OCI-M2 (cell line): Measurements from ENCODE around the gene FBXO21.
"Not testable (repeated sequence)": the region's sequence is repeated elsewhere in the genome, so short reads cannot be mapped to it uniquely, and the experiment has no call there.

Experiments
- DNase-seq: peaks from one replicate; lab custom pipeline; 2025; ENCODE audit not compliant: unreplicated experiment; lab: John Stamatoyannopoulos, UW

FBXO21 gene

DNA sequence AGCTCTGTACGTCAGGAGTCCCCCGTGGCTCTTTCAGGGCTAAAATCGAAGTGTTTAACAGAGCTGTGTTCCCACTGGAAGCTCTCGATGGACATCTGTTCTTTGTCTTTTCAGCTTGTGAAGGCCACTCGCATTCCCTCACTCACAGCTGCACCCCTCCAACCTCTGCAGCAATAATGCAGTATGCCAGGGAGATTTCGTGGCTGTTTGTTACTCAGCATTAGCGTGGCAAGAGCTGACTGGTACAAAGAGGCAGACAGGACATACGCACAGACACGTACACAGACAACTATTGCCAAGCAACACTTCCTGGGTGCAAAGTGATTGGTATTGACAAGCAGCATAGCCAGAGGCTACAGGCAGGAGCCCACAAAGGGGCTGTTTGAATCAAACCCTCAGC, 11.8 kb upstream of the FBXO21 start:
- no peak for DNase-seq

DNA sequence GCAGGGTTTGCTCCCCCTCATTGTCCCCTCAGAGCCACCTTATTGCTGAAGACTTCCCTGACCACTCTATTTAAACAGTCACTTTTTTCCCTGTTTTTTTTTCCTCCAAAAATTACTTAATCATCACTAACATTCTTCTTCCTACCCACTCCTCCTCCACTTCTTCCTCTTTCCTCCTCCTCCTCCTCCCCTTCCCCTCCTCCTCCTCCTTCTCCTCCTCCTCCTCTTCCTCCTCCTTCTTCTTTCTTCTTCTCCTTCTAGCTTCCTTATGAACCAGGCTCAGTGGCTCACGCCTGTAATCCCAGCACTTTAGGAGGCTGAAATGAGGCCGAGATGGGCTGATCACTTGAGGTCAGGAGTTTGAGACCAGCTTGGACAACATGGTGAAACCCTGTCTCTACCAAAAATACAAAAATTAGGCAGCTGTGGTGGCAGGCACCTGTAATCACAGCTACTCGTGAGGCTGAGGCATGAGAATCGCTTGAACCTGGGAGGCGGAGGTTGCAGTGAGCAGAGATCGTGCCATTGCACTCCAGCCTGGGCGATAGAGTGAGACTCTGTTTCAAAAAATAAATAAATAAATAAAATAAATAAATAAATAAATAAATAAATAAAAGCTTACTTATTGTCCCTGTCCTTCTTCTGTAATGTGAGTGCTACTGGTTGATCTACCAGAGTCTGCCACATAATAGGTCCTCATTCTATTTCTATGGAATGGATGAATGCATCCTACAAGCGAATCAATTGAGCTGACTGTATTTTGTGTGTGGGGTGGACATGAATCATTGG, 9.9 kb upstream of the FBXO21 start:
- not testable (repeated sequence) for DNase-seq

DNA sequence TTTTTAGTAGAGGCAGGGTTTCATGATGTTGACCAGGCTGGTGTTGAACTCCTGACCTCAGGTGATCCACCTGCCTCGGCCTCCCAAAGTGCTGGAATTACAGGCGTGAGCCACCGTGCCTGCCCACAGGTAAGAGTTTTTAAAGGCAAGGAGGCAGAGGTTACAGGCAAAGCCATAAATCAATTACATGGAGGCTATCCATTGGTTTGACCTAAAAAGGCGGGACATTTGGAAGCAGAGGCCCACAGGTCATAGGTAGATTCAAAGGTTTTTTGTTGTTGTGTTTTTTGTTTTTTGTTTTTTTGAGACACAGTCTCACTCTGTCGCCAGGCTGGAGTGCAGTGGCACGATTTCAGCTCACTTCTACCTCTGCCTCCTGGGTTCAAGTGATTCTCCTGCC, 6.1 kb upstream of the FBXO21 start:
- not testable (repeated sequence) for DNase-seq

DNA sequence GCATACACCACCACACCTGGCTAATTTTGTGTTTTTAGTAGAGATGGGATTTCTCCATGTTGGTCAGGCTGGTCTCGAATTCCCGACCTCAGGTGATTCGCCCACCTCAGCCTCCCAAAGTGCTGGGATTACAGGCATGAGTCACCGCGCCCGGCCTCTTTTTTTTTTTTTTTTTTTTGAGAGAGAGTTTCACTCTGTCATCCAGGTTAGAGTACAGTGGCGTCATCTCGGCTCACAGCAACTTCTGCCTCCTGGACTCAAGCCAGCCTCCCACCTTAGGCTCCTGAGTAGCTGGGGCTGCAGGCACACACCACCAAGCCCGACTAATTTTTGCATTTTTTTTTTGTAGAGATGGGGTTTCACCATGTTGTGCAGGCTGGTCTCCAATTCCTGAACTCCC, 4.8 kb upstream of the FBXO21 start:
- not testable (repeated sequence) for DNase-seq

DNA sequence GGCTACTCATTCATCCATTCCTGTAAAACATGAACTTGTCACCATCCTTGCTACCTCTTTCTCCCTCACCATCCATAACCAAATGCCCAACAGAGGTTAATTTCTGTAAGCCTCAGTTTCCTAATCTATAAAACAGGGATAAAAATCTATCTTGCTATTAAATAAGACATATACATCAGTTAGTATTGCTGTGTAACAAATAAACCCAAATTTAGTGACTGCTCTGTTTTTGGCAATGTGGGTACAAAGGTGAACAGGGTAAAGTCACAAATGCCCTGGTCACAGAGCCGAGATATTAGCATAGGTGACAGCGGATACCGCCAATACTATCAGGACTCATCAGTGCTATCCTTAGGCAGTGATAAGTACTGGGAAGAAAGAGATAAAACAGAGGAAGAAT, 3.6 kb upstream of the FBXO21 start:
- no peak for DNase-seq

DNA sequence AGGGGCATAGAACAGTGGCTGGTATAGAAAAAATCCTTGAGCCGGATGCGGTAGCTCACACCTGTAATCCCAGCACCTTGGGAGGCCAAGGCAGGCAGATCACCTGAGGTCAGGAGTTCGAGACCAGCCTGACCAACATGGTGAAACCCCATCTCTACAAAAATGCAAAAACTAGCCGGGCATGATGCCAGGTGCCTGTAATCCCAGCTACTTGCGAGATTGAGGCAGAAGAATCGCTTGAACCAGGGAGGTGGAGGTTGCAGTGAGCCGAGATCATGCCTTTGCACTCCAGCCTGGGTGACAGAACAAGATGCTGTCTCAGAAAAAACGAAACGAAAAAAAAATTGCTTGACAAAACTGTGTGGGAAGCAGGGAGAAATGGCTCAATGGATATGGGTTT, 2.3 kb upstream of the FBXO21 start:
- not testable (repeated sequence) for DNase-seq

DNA sequence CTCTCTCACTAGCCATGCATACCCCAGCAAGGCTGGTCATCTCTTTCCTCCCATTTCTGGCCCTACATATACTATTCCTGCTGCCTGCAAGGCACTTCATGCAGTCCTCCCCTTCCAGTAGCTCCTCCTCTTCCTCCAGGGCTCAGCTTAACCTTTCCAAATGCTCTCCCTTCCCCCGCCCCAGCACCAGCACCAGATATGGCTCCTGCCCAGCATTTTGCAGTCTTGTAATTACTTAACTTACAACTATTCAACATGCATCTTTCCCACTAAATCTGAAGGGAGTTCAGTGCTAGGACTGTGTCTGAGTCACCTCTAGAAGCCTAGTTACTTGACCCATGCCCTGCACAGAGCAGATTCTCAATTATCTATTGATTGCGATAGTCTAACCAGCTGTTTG, 1.8 kb upstream of the FBXO21 start:
- no peak for DNase-seq

DNA sequence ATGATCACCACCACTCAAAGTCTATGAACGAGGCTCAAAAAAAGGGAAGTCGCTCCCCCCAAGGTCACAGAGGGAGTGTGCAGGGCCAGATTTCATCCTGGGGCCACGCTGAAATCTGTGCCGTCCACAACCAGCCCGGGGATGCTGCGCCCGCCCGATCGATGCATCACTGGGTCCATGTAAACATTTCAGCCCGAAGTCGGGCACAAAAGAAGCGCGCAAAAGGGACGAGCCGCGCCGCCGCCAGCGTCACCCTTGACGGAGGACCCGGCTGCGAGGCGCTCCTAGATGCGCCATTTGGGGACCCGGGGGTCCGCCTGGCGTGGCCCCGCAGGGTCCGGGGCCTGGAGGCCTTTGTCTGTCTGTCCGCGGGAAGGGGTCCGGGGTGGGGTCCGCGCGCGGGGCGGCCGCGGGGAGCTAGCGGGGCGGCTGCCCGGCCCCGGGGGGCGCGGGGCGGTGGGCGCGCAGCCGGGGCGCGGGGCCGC, 503 bp downstream of the FBXO21 start:
- no peak for DNase-seq

DNA sequence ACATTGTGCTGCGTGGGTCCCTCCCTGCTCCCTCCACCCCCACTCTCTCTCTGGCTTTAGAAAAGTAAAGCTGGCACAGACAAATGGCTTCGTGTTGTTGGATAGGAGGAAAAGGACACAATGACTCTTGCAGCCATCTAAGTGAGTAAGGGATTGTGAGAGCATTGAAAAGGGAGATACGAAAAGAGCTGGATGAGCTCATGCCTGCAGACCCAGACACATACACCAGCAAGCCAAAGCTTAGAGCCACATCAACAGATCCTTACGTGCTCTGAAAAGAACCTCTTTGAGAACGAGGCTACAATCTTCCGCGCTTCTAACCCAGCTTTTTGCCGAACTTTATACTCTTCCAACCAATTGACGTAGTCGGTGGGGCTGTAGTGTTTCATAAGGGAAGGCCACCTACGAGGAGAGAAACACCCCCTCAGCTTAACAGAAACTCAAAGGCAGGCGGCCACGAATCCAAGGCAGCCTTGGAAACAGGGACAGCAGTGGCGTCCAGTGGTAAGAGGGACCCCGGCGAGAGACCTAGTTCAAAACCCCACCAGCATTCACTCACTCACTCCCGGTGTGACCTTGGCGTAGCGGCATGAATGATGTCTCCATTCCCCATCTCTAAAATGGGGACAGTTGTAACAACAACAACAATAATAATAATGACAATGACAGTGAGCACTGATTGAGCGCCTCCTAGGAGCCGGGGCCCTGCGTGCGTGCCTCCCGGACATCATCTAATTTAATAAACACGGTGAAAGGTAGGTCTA, 1.1 kb downstream of the FBXO21 start:
- DNase-seq: no peak

DNA sequence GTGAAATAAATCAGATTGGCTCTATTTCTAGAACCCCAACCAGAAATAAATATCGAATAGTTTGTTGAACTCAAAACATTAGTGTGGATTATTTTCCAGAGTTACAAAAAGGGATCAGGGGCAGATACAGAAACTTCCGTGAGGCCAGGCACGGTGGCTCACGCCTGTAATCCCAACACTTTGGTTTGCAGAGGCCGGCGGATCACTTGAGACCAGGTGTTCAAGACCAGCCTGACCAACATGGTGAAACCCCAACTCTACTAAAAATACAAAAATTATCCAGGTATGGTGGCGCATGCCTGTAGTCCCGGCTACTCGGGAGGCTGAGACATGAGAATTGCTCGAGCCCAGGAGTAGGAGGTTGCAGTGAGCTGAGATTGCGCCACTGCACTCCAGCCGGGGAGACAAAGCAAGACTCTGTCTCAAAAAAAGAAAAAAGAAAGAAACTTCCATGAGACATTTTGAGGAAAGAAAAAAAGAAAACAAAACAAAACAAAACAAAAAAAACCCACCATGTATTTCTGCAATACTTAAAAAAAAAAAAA, 2.1 kb downstream of the FBXO21 start:
- no peak for DNase-seq

DNA sequence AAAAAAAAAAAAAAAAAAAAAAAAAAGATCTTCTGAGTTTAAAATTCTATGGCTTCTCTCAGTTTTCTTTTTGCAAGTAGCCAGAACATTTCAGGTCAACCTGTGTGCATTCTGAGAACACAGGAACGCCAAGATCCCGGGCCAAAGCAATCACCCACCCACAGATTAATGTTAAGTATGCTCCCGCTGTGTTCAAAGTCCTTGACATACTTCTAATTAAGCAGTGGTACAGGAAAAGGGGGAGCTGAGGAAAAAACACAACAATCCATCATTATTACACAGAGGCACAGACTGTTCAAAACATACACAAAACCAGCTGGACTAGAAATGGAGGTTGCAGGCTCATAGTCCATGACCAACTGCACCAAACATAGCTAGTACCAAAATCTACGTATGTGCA, 2.8 kb downstream of the FBXO21 start:
- no peak for DNase-seq

DNA sequence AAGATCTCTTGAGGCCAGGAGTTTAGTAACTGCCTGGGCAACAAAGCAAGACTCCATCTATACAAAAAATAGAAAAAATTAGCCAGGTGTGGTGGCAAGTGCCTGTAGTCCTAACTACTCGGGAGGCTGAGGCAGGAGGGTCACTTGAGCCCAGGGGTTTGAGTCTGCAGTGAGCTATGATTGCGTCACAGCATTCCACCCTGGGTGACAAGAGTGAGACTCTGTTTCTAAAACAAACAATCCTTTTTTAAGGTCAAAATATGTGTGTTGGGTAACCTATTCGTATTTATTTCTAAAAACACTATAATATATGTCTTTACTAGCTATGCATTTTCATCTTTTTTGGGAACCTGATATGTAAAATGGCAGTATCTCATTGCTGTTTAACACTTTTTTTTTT, 7.4 kb downstream of the FBXO21 start:
- DNase-seq: no peak

DNA sequence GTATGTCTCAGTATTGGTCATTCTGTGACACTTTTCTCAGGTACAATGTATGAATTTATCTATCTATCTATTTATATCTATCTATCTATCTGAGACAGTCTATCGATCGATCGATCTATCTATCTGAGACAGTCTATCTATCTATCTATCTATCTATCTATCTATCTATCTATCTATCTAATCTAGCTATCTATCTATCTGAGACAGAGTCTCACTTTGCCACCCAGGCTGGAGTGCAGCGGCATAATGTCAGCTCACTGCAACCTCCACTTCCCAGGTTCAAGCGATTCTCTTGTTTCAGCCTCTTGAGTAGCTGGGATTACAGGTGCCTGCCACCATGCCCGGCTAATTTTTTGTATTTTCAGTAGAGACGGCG, 8.8 kb downstream of the FBXO21 start:
- DNase-seq: not testable (repeated sequence)

DNA sequence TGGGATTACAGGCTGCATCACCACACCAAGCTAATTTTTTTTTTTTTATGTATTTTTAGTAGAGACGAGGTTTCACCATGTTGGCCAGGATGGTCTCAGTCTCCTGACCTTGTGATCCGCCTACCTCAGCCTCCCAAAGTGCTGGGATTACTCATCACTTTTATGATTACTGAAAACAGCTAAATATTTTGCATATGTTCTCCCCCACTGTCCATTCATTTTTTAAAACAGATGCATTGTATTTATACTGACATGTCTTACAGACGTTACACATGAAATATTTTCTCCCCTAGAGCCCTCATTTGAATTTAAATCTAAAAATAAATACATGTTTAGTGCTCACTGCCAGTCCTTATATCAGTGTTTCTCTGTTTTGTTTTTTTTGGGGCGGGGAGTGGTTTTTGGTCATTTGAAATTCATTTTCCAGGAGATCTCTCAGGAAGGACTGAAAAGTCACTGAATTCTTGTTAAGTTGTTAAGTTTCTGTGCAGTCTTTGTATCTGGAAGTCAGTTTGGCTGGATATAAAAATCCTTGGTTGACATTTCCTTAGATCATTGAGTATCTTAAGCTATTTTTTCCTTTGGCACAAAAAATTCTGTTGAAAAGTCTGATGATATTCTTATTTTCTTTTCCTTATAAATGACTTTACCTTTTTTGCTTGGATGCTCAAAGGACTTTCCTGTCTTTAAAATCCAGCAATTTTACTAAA, 9.4 kb downstream of the FBXO21 start:
- no peak for DNase-seq

DNA sequence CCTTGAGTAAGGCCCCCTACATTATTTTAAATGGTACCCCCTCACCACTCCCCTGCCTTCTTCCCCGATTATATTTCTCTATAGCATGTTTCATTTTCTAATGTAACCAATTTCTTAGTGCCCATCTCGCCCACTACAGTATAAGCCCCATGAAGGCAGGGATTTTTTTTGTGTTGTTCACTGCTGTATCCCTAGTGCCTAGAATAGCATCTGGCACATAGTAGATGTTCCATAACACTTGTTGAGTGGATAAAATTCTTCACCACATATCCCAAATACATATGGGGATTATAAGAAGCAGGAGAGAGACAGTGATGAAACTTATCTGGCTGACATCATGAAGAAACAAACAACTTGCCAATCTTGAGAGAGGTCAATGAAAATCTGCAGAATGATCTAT, 11.5 kb downstream of the FBXO21 start:
- no peak for DNase-seq

DNA sequence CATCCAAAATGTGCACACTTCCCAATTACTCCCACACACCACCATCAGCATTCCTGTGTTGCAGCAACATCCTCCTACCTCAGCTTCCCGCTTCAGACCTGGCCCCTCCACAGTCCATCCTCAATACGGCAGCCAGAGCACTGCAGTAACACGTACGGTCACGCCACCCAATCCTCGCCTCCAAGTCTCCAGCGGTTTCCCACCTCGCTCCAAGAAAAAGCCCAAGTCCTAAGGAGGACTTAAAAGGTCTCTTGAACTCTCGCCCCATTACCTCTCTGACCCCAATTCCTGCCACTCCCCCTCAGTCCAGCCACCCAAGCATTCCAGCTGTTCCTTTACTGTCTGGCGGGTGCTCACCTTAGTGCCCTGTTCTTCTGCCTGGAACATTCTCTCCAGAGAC, 12.0 kb downstream of the FBXO21 start:
- no peak for DNase-seq

DNA sequence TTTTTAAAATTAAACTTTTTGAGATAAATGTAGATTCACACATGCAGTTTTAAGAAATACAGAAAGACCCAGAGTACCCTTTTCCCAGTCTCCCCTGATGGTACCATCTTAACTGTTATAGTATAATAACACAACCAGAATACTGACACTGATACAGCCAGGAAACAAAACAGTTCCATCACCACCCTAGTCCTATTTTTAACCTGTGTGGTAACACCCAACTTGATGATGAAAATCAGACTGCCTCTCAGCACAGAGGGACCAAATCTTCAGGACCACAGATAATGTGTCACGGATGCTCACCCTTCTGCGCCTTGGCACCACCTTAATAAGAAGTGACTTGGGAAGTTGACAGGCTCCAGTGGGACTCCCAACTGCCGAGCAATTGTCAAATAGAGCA, 18.1 kb downstream of the FBXO21 start:
- no peak for DNase-seq

DNA sequence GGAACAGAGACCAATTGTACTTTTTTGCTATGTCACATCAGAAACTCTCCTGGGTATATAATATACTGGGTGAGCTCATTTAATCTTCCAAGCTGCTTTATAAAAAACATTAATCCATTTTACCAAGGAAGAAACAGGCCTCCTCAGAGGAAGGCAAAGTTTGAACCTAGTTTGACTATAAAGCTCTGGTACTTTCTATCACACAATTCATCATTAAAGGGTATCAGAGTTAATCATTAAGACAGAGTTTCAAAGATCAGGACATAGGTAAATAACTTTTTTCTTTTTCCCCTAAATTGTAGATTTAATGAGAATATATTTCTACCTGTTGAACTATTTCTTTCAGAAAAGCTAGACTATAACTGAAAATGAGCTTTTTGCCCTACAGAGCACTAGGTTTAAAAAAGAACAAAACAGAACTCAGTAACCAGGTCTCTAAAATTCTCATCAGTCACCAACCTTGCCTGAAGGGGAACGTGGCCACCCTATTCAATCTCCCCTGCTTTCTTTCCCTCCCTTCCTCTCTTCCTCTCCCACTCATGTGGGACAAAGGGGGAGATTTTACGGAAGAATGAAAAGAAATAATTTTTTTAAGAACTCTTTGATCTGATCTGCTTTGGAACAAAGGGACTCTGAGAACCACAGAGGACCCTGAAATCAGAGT, 18.6 kb downstream of the FBXO21 start:
- DNase-seq: no peak

DNA sequence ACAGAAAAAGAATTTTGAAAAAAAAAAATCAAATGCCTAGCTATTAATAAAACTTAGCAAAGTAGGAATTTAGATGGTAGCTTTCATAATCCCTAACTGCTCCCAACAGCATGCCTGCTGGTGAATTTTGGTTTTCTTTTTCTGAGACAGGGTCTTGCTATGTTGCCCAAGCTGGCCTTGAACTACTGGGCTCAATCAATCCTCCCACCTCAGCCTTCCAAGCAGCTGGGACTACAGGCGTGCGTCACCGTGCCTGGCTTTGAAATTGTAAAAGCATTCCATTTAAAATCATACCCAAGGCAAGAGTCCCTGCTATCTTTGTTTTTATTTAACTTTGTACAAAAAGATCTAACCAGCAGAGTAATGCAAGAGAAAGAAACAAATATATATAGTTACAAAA, 20.7 kb downstream of the FBXO21 start:
- DNase-seq: no peak

DNA sequence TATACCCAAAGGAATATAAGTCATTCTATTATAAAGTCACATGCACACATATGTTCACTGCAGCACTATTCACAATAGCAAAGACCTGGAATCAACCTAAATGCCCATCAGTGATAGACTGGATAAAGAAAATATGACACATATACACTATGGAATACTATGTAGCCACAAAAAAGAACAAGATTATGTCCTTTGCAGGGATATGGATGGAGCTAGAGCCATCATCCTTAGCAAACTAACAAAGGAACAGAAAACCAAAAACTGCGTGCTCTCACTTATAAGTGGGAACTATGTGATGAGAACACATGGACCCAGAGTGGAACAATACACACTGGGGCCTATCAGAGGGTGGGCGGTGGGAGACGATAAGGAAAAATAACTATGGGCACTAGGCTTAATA, 21.3 kb downstream of the FBXO21 start:
- DNase-seq: no peak

DNA sequence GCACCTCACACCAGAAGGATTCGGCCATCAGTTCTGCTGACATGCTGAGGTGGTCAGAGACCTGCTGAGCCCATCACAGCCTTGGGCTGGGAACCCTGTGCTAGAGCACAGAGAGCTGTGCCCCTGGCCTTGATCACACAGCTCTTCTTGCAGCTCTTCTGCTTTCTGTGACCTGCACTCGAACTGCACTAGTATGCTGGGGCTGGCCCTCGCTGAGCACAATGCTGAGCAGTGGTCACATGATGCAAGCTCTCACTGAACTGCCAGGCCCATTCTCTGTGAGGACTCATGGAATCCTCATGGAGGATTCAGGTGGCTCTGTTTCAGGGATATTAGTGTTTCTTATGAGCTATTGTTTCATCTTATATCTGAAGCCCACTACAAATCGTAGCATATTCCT, 22.5 kb downstream of the FBXO21 start:
- DNase-seq: no peak
